Fibroblast of skin of scalp (primary cell): Measurements from ENCODE around the gene SAMD4B.

ENCODE experiments used
- DNase-seq: peaks from one replicate; pipeline ENCODE4 v3.0.0-alpha.2; 2013

Gene SAMD4B

DNA sequence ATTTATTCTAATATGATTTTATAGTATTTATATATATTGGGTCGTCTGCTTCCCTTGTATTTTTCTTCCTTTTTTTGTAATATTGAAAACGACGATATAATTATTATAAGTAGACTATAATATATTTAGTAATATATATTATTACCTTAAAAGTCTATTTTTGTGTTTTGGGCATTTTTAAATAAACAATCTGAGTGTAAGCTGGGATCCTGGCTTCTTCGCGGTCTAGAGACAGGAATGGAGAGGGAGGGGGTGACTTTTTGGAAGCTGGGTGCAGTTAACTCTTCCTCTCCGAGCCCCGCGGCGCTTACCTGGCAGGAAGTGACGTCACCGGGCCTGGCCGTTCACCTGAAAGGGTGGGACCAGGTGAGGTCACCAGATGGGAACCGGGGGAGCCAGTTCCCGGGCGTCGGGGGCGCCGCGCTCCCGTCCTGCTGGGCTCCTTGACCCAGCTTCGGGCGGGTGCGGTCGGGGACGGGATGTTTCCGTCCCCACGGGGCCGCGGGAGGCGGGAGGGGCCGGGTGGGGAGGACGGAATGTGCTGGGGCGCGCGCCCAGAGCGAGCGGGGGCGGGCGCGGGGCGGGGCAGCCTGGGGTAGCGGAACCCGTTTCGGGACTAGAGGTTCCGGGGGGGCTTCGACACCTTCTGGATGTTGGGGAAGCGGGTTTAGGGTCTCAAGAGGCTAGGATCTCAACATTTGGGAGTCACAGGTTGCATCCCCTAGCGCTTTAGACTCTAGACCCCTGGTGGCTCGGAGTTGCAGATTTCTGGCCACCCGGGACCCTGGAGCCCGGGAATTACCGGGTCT is 67.2 kb downstream of the SAMD4B start:
- peak; percentile 81 for DNase-seq

DNA sequence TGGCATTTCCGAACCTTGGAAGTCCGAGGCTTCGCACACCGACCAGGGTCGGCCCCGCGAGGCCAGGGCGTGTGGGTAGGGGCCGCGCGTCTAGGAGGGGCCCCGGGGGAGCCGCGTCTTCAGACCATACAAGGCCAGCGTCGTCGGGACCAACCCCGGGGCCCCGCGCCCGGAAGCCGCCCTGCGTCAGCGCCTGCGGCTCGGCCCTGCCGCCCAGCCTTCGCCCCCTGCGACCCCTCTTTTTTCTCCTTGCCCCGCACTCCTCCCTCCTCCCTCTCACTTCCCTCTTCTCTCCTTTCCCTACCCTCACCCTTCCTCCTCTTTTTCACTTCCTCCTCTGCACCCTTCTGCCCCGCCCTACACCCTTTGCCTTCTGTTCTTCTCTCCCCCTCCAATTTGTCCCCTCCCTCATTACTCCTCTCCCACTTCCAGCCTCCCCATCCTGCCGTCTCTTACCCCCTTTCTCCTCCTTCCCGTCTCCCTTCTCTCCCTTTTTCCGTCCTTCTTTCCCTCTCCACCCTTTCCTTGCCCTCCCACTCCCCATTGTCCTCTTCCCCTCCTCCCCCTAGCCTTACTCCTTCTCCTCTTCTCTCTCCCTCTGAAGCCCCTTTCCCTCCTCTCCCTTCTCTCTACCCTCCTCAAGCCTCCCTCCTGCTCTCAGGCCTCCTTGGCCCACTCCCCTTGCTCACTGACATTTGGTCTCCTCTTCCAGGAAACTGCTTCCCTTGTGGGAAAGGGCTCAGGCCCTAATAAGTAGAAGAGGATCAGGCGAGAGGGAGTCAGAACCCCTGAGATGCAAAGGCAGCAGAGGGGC is 68.0 kb downstream of the SAMD4B start:
- peak; percentile 69 for DNase-seq

DNA sequence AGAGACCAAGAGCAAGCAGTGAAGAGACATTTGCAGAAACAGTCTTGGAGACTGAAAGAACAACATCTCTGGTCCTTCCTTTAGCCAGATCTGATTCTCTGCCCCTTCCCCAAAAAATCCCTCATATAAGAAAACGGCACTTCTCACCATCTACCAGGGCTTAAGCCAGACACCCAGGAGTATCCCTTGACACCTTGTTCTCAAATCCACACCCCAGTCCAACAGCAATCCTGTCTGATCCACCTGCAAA is 68.5 kb downstream of the SAMD4B start:
- DNase-seq, result no peak

DNA sequence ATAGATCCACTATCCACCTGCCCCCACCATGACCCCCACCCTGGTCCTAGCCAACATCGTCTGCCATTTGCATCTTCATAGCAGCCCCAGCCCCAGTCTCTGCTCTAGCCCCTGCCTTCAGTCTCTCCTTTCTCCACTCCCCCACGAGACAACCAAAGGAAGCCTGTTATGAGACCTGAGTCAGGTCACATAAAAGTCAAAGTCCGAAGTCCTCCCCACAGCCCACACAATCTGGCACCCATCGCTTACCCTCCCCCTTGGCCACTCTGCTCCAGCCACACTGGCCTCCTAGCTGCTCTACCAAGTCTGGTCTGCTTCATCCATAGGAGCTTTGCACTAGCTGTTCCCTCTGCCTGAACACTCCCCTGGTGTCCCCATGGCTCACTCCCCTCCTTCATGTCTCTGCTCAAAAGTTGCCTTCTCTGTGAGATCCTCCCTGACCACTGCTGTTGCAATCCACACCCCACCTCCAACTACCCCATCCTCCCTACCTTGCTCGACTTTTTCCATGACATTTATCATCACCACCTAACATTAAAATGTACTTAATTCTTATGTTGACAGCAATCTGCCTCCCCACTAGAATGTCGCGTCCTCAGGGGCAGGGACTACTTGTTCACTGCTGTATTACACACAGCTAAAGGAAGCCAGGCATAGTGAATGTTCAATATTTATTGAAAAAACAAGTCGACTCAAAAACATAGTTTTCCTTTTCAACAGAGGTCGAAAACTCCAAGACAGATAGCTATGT is 69.0 kb downstream of the SAMD4B start:
- no peak for DNase-seq

DNA sequence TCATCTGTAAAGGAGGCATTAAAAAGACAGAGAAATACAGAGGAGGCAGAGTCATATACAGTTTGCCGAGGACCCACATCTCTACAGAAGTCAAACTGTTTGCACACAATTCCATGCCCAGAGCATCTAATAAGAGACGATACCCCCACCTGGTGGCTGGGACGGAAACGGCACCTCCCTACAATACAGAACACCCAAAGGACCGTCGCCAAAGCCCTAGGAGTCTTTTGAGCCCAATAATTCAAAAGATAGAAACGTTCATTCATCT is 69.5 kb downstream of the SAMD4B start:
- peak; percentile 92 for DNase-seq

DNA sequence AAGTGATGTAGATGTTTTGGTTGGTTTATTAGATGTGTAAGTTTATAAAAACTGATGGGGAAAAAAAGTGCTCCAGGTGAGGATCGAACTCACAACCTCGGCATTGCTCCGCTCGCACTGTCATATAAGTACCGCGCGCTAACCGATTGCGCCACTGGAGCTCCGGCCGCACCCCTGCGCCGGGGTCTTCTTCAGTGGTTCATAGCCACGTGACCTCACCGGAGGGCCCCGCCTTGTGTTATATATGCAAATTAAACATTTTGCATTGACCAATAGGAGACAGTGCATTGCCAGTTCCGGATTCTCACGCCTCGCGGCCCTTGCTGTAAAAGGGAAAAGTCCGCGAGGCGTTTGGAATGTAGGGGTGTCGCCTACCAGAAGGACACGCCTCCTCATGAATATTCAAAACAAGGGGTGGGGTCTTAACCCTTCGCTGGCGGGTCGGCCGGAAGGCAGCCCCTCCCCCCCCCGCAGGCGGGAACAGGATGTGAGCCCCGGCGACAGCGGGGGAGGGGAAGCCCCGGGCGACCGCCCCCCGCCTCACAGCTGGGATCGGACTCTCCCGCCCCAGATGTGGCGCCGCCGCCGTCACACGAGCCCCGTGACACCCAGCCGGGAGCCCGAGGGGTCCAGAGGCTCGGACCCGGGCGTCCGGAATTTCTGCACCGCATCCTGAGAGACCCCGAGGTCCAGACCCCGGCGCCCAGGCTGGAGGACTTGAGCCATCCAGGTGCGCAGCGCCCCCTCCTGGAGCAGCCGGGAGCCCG is 70.1 kb downstream of the SAMD4B start, which contains the start of gene PLEKHG2:
TSS of gene PLEKHG2 (plus strand) at position 570 of the 767 bp plus-strand sequence. CDS start 1,418 bp downstream, outside the sequence.
- DNase-seq, result peak; percentile 100

DNA sequence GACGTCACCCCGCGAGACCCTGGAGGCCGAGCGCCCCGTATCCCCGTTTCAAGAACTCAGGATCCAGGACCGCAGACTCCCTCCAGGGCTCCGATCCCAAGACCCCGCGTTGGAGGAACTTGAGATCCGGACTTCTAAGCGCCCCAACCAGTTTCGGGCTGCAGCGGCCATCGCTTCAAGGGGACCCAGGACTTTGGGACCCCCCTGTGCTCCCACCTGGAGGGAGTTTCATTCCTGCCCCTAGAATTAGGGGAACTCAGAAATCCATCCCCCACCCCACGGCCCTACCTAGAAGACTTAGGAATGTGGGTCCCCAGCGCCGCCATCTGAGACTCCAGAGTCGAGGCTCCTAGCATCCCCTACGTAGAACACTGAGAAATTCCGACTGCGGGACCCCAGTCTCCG is 70.6 kb downstream of the SAMD4B start:
- DNase-seq, result no peak

DNA sequence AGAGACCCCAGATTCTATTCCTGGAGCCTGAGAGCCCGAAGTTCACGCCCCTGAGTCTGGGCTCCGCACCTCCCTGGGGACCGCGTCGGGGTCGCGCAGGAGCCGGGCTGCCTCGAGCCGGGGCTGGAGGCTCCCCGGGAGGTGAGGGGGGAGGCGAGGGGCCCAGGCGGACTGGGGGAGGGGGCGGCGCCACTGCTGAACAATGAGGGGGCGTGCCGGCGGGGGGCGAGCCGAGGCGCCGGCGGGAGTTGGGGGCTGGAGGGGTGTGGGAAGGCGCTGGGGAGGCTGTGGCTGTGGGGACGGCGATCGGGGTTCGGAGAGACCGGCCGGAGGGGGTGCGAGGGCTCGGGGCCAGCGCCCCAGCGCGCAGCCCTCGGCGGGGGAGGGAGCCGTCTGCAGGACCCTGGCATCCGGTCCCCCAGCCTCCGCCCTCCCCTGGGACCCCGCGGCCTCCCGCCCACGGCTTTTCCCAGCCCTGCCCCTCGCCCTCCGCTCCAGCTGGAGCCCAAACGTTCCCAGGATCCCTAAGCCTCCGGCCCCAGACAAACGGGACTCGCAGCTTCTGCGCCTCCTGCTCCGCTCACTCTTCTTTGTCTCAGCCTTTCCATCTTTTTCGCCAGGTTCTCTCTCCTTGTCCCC is 71.2 kb downstream of the SAMD4B start:
- peak; percentile 76 for DNase-seq

DNA sequence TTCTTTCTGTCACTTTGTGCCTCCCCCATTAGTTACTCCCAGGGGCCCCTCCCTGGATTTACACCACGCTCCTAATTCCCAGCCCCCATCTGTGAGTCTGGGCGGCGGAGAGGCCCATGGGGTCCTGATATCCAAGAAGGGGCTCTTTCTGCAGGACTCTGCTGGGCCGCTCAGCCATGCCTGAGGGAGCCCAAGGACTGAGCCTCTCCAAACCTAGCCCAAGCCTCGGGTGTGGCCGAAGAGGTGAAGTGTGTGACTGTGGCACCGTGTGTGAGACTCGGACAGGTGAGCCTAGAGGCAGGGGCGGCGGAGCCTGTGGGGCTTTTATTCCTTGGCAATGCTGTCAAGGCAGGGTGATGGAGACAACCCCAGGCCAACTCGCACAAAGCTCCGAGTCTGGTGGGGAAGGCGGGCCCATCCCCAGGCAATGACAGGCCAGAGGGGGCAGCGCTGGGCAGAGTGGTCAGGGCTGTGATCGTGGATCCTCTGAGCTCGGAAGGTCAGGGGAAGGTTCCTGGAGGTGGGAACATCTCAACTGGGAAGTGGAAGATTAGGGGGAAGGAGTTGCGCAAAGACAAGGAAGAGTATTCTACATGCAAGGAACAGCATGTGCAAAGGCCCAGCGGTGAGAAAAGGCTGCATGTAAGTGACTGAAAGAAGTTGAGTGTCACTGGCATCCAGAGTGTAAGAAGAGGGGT is 71.8 kb downstream of the SAMD4B start:
- no peak for DNase-seq

DNA sequence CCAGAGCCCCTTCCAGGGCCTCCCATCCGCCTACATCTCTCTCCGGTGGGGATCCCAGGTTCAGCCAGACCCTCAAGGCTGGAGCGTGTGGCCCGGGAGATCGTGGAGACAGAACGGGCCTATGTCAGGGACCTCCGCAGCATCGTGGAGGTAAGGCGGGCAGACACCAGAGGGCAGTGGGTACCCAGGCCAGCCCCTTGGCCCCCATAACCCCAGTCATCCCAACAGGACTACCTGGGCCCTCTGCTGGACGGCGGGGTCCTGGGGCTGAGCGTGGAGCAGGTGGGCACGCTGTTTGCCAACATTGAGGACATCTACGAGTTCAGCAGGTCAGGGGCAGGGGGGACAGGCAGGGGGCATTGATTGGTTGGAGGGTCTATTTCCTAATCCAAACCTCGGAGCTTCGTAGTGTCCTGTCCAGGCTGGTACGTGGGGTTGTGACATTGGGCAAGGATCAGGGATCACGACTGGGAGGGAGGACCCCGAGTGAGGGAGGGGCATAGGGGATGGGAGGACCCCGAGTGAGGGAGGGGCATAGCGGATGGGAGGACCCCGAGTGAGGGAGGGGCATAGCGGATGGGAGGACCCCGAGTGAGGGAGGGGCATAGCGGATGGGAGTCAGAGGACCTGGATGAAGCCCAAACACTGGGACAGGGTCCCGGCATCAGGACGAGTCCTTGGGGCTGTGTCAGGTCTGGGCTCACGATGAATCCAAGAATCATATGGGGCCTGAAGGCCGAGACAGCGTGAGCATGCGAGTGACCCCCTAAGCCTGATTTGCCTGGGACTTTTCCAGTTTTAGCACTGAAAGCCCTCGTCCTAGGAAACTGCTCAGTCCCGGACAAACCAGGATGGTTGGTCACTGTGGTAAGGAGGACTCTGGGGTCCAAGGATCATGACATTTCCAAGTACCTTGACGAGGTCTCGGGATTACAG is 73.2 kb downstream of the SAMD4B start:
- DNase-seq, result no peak

DNA sequence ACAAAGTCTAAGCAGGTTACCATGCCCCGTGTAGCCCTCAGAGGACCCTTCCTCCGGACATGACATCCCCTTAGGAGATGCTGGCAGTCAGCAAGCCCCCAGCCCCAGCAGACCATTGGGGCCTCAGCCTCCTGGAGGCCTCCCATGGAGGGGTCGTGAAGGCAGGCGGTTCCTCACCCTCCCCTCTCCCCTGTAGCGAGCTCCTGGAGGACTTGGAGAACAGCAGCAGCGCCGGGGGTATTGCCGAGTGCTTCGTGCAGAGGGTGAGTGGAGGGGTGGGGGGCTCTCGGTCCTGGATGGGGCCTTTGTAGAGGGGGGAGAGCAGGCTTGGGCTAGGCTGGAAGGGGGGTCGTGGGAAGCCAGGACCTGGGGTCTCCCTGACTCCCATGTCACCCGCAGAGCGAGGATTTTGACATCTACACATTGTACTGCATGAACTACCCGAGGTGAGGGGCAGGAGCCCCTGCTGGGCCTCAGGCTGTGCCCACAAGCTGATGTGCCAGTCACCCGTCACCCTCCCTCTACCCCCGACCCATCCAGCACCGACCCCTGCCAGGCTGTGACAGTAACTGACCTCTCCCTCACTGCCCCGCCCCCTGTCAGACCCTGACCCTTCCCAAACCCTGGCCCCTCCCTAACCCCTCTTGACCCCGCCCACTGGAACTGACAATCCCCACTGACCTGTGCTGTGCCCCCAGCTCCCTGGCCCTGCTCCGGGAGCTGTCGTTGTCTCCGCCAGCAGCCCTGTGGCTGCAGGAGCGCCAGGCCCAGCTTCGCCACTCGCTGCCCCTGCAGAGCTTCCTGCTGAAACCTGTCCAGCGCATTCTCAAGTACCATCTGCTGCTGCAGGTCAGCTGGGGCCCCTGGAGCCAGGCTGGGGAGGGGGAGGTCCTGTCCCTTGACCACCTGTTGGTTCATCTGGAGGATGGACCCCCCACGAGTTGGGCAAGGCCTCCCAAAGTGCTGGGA is 74.2 kb downstream of the SAMD4B start:
- no peak for DNase-seq

DNA sequence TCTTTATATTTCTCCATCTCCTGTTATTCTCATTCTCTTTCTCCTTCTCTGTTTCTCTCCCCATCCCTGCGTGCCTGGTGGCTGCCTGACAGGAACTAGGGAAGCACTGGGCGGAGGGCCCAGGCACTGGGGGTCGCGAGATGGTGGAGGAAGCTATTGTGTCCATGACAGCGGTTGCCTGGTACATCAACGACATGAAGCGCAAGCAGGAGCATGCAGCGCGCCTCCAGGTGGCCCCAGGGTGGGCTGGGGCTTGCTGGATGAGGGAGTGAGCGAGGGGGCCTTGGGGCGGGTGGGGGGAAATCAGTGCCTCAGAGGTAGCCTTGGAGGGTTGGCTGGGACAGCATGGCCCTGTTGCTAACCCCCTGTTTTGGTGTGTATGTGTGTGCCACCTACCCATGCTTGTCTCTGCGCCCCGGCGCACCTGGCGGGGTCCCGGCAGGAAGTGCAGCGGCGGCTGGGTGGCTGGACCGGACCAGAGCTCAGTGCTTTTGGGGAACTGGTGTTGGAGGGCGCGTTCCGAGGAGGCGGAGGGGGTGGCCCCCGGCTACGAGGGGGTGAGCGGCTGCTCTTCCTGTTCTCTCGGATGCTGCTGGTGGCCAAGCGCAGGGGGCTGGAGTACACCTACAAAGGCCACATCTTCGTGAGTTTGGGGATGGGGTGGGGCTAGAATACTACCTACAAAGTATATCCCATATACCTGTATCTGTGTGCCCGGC is 75.4 kb downstream of the SAMD4B start:
- no peak for DNase-seq

DNA sequence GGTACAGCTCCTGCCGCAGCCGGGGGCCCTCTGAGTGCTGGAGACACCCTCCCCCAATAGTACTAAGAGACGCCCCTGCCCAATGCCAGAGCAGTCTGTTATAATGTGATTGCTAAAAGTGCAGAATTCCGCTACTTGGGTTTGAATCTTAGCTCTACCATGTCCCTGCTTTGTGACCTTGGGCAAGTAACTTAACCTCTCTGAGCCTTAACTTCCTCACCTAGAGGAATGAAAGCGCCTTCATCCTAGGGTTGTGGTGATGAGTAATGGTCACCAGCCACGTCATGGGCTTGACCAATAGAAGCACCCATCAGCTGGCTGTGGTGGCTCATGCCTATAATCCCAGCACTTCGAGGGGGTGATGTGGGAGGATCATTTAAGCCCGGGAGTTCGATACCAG is 76.8 kb downstream of the SAMD4B start:
- no peak for DNase-seq

DNA sequence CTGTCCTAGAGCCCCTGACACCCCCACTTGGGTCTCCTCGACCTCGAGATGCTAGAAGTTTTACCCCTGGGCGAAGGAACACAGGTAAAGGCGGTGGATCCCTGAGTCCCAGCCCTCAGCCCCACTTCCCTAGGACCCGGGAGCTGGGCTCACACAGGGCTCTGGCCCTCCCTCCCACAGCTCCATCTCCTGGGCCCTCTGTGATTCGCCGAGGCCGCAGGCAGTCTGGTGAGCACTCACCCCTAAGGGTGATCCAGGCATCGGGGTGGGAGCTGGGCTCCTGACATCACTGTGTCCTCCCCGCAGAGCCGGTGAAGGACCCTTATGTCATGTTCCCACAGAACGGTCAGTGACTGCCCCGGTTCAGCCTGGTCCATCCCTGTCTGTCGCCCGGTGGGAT is 78.5 kb downstream of the SAMD4B start:
- DNase-seq, result no peak

DNA sequence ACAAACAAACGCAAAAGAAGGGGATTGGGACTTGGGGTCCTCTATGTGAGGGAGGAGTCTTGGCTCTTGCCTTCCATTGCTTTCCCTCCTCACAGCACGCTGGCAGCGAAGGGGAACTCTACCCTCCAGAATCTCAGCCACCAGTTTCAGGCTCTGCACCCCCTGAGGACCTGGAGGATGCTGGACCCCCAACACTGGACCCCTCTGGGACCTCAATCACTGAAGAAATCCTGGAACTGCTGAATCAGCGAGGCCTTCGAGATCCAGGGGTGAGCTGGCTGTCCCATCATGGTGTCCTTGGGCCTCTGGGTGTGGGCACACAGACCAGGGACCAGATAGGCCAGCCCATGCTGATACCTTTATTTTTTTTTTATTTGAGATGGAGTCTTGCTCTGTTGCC is 79.8 kb downstream of the SAMD4B start:
- no peak for DNase-seq

DNA sequence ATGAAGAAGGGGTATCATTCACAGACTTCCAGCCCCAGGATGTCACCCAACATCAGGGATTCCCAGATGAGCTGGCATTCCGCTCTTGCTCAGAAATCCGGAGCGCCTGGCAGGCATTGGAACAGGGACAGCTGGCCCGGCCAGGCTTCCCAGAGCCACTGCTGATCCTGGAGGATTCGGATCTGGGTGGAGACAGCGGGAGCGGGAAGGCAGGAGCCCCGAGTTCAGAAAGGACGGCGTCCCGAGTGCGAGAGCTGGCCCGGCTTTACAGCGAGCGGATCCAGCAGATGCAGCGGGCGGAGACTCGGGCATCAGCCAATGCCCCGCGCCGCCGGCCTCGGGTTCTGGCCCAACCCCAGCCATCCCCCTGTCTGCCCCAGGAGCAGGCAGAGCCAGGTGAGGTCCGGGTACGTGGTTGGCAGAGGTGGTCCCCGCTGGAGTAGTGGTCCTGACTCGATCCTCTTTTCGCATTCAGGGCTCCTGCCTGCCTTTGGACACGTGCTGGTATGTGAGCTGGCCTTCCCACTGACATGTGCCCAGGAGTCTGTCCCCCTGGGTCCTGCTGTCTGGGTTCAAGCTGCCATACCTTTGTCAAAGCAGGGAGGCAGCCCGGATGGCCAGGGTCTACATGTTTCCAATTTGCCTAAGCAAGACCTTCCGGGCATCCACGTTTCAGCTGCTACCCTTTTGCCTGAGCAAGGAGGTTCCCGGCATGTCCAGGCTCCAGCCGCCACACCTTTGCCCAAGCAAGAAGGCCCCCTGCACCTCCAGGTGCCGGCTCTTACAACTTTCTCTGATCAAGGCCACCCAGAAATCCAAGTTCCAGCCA is 81.3 kb downstream of the SAMD4B start:
- no peak for DNase-seq

DNA sequence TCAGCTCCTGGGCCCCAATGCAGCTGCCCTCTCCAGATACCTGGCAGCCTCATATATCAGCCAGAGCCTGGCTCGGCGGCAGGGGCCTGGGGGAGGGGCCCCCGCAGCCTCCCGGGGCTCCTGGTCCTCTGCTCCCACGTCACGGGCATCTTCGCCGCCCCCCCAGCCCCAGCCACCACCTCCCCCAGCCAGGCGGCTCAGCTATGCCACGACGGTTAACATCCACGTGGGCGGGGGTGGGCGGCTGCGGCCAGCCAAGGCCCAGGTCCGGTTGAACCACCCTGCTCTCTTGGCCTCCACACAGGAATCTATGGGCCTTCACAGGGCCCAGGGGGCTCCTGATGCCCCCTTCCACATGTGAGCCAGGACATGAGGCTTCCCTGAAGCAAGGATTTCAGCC is 82.7 kb downstream of the SAMD4B start:
- DNase-seq, result no peak

DNA sequence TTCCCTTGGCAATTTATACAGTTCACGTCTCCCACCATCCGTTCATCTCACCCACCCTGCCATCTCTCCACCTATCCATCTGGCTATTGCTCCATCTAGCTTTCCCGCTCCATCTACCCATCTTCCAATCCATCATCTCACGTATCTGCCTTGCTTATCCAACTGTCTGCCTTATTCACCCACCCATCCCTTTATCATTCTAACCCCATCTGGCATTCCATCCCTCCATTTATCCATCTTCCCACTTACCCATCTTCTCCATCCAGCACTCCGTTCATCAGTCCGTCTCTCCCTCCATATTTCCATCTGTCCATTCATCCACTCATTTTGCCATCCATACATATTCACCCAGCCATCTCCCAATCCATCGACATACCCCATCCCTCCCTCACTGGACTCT is 83.5 kb downstream of the SAMD4B start:
- no peak for DNase-seq
